ENCODE measurements around the gene XCL2.

XCL2 gene

DNA sequence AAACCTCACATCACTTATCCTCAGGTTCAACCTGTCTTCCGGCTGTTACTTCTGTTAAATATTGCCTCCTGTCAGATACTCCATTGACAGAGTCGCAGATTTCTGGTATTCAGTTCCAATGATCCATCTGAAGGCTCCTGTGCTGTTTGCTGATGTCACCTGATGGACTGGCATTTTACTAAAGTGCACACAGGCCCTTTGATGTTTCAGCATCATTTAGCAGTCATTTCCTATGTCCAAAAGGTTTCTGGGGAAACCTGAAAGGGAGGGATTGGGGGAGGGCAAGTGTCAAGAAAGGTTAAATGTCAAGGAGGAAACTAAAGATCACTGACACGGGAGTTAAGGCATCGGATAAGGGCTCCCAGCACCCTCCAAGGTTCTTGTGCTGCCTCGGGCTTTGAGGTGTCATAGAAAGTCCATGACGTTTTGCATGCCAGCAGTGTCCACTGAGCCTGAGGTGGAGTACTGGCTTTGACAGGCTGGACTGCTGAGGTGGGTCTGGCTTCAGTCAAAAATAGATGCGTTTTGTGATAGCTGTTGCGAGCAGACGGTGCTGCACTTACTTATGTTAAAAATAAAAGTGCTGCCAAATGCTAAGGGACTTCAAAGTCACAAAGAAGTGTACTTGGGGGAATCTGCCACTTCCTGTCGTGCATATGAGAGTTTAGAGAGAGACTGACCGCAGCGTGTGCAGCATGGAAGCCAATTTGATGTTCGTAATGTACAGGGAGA is 30.8 kb downstream of the XCL2 start:
- DNase-seq: no peak

DNA sequence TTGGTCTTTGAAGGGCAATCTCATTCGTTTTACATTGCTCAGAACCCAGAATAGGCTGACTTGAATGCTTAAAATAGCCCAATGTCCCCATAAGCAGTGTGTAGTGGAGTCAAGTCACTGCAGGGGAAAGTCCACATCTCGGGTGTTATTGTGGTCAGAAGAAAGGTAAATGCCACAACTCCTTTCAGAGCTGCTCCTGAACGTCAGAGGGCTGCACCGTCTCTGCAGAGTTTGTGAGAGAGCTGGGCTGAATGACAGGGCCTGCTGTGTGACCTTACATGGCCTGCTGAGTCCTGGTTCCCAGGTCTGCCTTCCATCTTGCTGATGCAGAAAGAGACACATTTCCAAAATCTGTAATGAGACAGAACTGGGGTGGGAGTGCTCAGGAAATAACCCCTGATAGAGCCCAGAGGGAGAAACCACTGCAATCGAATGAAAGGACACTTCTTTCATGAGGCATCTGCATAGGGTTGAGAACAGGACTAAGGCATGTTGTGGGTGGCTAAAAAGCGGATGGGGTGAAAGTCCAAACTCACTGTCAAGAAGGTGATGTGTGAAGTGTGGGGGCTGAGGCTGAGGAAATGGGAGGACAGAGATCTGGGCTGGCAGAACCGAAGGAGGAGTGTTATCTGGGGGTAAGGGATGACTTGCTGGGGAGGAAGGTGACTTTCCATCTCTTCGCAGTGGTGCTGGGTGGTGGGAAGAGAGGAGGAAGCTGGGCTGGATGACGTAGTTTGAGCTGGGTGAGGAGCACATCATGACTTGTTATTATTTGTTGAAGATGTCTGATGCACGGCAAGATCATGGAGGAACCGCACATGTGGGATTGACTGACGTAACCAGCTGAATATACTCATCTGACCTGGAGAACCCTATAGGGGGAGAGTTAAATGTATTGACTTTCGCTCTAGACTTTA is 33.7 kb downstream of the XCL2 start:
- DNase-seq: no peak

DNA sequence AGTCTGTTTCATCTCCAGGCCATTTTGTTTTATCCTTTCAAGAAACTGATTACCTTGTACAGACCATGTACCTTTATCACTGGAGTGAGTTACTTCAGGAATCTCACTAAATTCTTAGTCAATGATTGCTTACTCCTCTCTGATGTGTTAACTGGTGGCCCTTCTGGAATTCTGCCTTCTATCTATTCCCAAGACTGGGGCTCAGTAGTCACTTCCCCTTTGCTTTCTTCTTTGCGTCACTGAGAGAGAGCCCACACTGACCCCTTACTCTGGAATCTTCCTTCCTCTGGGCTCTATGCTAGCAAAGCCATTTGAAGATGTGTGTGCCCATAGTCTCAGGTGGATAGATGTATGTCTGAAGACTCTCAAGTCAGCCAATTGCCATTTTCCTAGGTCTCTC is 34.6 kb downstream of the XCL2 start:
- no peak for DNase-seq

DNA sequence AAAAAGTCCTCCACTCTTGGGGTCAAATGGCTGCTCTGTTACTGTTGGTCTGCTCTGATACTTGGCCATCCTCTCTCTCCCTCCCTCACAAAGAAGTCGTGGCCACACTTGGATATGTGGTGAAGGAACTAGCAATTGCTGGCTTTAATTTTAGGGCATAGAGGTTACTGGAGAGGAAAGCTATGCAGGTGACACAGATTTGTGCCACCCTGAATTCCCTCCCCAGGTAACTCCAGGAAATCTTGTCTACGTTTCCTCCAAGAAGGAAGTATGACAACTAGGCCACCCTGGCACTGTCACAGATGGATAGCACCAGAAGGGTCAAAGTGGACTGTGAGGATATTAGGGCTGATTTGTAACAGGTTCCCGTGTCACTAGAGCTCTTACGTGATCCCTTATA is 36.0 kb downstream of the XCL2 start:
- DNase-seq: no peak

DNA sequence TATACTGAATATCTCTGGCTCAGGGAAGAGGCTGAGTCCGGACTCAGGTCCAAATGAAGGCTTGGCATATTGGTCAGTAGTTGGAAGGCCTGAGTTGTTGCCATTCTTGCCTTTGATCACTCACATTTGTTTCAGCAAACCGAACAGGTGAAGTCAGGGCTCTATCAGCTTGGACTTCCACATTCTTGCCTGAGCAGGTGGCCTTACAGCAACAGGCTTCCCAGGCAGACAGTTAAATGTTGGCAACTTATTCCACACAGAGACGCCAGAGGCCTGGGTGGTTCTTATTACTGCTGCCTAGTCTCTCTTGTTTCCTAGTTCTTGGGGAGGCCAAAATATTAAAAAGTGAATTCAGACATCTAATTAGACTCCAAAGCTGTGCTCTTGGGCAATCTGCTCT is 36.6 kb downstream of the XCL2 start:
- DNase-seq: no peak

DNA sequence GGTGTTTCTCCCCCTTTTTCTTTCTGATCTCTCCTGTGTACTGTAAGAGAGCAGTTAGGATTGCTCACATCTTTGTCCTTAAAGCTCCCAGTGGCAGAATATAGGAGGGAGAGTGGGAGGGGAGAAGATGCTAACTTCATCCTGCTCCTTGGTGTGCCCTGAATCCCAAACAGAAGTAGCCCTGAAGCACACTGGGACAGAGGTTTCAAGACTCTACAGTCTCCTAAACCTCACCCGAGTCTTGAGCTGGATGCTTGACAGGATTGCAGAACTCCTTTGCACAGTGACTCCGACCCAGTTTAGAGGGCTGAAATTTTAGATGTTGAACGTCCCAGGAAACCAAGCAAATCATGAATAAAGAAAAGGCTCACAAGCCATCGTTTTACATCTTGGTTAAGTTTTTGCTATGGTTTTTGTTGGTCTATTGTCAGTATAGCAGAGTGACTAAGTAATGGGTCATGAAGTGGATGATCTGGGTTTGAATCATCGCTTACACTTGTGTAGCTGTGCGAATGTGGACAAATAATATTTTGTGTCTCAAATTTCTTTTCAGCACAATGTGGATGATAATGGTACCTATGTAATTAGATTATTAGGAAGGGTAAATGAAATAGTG is 37.5 kb downstream of the XCL2 start:
- no peak for DNase-seq

DNA sequence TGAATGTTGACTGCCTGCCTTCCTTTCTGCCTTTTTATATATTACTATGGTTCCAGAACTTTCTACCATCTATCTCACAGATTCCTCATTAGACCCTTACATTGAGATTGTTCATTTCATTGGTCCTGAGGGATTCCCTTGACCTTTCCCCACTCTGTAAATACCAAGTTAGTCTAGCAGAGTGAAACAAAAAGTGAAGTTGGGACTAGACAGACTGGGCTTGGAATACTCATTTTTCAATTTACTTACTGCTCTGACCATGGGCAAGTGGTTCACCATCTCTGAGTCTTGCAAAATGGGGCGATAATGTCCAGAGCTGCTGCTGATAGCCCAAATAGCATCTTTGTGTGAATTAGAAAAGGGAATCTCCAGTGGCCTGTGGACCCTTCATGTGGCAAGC is 38.8 kb downstream of the XCL2 start:
- no peak for DNase-seq

DNA sequence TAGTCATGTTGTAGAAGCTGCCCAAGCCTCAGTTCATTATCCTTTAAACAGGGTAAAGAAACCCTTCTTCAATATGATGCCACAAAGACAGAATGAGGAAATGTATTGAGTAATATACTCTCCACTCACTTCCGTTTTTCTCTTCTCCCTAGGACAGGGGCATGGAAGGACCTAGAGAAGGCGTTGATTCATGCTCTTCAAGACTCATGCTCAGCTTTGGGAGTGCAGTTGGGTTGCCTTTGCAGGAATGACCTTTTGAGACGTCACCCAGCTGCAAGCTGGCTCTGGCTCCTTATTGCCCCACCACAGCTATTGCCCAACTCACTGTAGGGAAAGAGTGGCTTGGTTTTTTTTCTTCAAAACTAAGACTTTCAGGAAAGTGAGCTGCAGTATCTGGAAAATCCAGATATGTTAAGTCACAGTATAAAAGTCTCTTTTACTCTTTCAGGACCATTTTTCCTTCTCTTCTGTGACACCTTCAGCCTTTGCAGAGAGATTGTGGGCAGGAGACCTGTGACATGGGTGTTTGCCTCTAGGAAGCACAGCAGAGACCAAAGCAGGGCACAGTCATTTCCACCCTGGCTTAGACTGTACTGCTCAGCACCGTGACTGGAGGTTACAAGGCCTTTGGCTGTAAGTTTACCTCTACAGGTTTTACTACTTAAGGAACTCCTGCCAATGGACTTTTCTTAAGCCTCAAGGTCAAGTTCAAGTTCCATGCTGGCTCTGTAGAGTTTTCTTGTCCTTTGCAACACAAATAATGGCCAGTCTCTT is 39.5 kb downstream of the XCL2 start:
- DNase-seq: peak; percentile 6 to 30

DNA sequence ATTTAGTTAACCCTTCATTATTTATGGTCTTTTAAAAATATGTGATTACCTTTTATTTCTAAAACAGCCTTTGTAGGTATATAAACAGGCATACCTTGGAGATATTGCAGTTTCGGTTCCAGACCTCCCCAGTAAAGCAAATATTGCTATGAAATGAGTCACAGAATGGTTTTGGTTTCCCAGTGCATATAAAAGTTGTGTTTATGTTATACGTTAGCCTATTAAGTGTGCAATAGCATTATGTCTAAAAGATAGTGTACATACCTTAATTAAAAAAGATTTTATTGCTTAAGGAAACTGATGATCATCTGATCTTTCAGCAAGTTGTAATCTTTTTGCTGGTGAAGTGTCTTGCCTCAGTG is 44.1 kb downstream of the XCL2 start:
- no peak for DNase-seq

DNA sequence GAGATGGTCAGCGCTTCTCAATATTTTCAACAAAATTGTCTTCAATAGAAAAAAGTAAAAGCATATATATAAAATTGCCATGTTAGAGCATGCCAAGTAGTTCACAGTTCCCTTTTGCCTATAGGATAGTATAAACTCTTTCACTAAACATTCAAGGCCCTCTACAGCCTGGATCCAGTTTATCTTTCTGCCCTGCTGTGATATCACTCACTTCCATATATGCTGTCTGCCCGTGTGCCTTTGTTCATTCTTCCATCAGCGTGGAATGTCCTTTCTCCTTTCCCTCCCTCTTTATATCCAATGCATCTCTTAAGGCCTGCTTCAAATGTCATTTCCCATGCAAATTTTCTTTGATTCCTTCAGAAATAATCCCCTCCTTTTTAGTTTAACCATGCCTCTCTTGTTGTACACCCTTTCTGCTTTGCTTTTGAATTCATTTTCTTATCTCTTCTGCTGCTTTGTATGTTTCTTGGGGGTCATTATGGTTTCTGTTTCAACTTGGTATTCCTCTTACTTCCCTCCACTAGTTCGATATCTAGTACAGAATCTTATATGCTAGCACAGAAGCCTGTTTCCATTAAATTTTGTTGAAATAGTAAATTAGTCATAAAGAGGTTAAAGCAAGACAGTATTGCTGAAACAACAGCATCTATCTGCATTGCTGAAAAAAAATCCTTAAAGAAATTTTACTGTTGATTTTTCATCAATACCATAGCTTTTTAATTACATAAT is 44.7 kb downstream of the XCL2 start:
- no peak for DNase-seq

DNA sequence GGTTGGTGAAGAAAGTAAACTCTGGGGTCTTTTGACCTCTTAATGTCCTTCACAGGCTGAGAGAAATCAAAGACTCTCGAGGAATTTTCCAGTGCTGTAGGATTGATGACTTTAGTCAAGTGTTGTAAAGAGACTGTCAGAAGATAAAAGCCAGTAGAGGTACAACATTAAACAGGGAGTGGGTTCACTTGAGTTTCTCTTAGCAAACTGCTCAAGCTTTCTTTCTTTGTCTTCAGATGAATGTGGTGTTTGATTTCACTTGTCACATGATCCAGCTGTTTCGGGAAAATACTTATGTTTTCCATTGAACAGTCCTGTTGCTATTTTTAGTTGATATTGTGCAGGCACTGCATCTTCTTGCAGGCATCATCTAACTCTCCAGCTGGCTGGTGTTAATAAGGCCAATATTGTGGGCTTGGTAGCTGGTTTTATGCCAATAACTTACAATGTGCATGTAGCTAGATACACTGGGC is 45.6 kb downstream of the XCL2 start:
- no peak for DNase-seq

DNA sequence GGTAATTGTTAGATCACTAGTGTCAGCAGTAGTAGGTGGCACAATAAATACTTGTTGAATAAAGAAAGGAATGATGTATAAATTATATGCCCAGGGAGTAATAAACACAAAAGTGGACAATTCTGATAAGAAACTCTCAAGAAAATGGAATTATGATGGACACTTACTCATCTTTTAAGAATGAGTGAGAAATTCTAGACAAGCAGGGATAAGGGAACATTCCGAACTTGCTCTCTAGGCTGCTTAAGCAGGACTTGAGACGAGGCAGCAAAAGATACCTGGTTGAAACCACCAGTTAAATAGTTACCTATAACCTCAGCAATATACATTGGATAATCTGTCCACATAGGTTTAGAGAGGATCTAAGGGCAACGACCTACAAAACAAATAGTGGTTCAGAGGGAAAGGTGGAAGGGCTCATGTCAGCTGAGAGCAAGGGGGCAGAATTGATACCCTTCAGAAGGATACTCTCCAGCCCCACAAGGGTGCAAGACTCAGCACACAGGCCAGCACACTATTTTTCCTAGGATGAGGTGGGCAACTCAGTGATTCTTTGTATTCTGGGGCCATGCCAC is 46.3 kb downstream of the XCL2 start:
- DNase-seq: no peak

DNA sequence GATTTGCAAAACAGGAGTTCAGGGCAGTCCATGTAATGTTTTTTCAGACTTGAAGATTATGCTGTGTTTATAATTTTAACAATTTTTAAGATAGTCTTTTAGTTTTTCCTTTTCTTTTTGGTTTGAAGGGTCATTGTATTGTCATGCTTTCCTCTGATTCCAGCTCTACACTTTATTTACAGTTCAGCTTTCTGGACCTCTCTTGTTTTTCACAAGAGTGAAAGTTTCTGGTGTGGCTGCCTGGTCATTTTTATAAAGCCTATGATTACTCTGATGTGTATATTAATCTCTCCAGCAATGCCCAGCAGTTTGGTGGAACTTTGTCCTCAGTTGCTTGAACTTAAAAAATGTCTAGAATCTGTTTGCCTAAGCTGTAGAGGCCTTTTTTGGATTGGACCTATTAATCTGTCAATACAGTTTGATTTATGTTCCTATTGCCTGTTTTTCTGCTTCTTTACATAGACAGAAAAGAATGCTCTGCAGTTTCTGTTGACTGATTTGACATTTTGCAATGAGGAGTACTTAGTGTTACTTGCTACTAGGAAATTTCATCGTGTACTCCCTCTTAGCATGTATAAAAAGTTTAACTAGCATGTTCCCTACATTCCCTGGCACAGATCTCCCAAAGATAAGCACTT is 52.2 kb downstream of the XCL2 start:
- no peak for DNase-seq

Data from hippocampal formation (tissue), 2 donors.